PC-3 (cell line): ENCODE measurements around the gene MRPL24. TPM values are rescaled to one million over a fixed set of nuclear protein-coding genes. Genes with fewer than 3 reads are reported as not detected.

Experiments
- ATAC-seq: fragments of 200-7000 bp; cut with Tn5 transposase; 2 replicates; pipeline ENCODE4 v1.9.1; 2020; ENCODE audit warnings: mild to moderate bottlenecking, moderate library complexity
- BruUV-seq: library from RNA; stranded (reverse); fragments of 400-500 nt; replicated peaks from 2 replicates; lab custom pipeline; 2021; lab: Mats Ljungman, UMichigan
- CTCF ChIA-PET: fragments of 300-600 bp; sonication (Branson Sonifier 250); formaldehyde crosslinking; loops from one replicate; lab custom pipeline; 2022; ENCODE audit warnings: antibody characterized with exemption; lab: Charles Lee
- POLR2A ChIA-PET: fragments of 300-600 bp; sonication (Branson Sonifier 250); formaldehyde crosslinking; loops from one replicate; lab custom pipeline; 2022; ENCODE audit warnings: antibody characterized with exemption; ENCODE audit not compliant: unreplicated experiment; lab: Charles Lee
- DNase-seq: peaks from one replicate; pipeline ENCODE4 v3.0.0-alpha.2; 2015
- H2AFZ ChIP-seq: fragments of 300-600 bp; sonication (generic); 2 replicates; pipeline ENCODE4 v1.6.0; 2016; ENCODE audit warnings: antibody characterized with exemption, low read length
- H3F3A ChIP-seq: fragments of 300-600 bp; sonication (generic); one replicate; pipeline ENCODE4 v1.6.0; 2017; ENCODE audit warnings: antibody characterized with exemption, low read length, control low read depth, mild to moderate bottlenecking; ENCODE audit not compliant: unreplicated experiment
- H3K27ac ChIP-seq: fragments of 300-600 bp; sonication (generic); 2 replicates; pipeline ENCODE4 v1.5.1; 2016; ENCODE audit warnings: mild to moderate bottlenecking, low read length
- H3K27me3 ChIP-seq: fragments of 300-600 bp; sonication (generic); 2 replicates; pipeline ENCODE4 v1.6.1; 2016; ENCODE audit warnings: low read length, mixed read lengths
- H3K36me3 ChIP-seq: fragments of 300-600 bp; sonication (generic); 2 replicates; pipeline ENCODE4 v1.6.1; 2016; ENCODE audit warnings: low read depth, mixed run types, low read length, mixed read lengths
- H3K4me1 ChIP-seq: fragments of 300-600 bp; sonication (generic); 2 replicates; pipeline ENCODE4 v1.5.1; 2016; ENCODE audit warnings: low read length; ENCODE audit not compliant: insufficient read depth
- H3K4me2 ChIP-seq: fragments of 300-600 bp; sonication (generic); 2 replicates; pipeline ENCODE4 v1.6.0; 2016; ENCODE audit warnings: low read length
- H3K4me3 ChIP-seq: fragments of 300-600 bp; sonication (generic); 2 replicates; pipeline ENCODE4 v1.5.1; 2016; ENCODE audit warnings: mild to moderate bottlenecking, low read length, mixed read lengths
- H3K79me2 ChIP-seq: fragments of 300-600 bp; sonication (generic); 2 replicates; pipeline ENCODE4 v1.6.1; 2017; ENCODE audit warnings: low read length, mixed read lengths
- H3K9ac ChIP-seq: fragments of 300-600 bp; sonication (generic); 2 replicates; pipeline ENCODE4 v1.6.0; 2016; ENCODE audit warnings: mild to moderate bottlenecking, low read length
- H3K9me2 ChIP-seq: fragments of 300-600 bp; sonication (generic); replicated peaks from 2 replicates; pipeline ENCODE4 v1.6.1; 2016; ENCODE audit warnings: mixed run types, low read length, mixed read lengths
- H3K9me3 ChIP-seq: fragments of 300-600 bp; sonication (generic); 2 replicates; pipeline ENCODE4 v1.6.1; 2016; ENCODE audit warnings: low read length, mixed read lengths
- H4K20me1 ChIP-seq: fragments of 300-600 bp; sonication (generic); 2 replicates; pipeline ENCODE4 v1.6.1; 2016; ENCODE audit warnings: low read length, mixed read lengths
- EZH2 ChIP-seq: fragments of 300-600 bp; sonication (generic); IDR thresholded peaks from one replicate; pipeline ENCODE4 v1.6.1; 2017; ENCODE audit warnings: antibody characterized with exemption, mild to moderate bottlenecking, low read length; ENCODE audit not compliant: unreplicated experiment
- EZH2phosphoT487 ChIP-seq: fragments of 300-600 bp; sonication (generic); IDR thresholded peaks from 2 replicates; pipeline ENCODE4 v1.6.1; 2018; ENCODE audit warnings: mild to moderate bottlenecking, antibody characterized with exemption, low read length, borderline replicate concordance
- intact Hi-C: fragments of 100-400 bp; cut with micrococcal nuclease; formaldehyde crosslinking; loops from 2 replicates; pipeline ENCODE4 v1.9.0; 2023
- total RNA-seq: library from RNA; depleted of rRNA; stranded (reverse); fragments of >200 nt; gene quantifications from 2 replicates; pipeline ENCODE4 v1.2.3, GENCODE V29; 2014
- TF ChIP-seq, protein P1 (sequence below): fragments of 300-600 bp; sonication (generic); conservative IDR thresholded peaks from 2 replicates; pipeline ENCODE4 v1.5.1; 2017; ENCODE audit warnings: antibody characterized with exemption, low read depth, mild to moderate bottlenecking, low read length

The MRPL24 gene
- total RNA-seq, 1 experiment from 2014 or later: 275 TPM

DNA sequence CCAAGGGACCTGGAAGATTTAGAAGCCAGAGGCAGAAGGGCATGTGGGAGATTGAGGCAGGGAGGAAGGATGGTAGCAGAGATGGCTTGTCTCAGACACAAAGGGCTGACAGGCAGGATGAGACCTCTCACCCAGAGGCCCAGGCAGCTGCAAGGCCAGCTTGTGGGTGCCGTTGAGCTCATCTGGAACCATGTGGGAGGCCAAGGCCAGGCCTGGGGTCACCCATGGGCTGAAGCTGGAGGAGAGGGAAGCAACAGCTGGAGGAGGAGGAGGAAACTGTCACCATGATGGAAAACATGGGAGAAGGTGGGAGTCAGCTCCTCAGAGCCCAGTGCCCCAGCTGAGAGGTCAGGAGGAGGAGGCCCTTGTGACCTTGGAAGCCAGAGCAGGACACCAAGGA lies 41.9 kb downstream of the MRPL24 start:
- intact Hi-C loops: no loop called here
- ChIA-PET CTCF (no interaction called here), POLR2A (no interaction called here)
- no peaks in the 10 kb centered on the region; the same call in 1 of the 2 replicates for H3K36me3 ChIP-seq
- ATAC-seq (no peak), DNase-seq (no peak)
- peaks cover 18% of the 10 kb centered on the region for H3K4me1 ChIP-seq
- H3K27ac ChIP-seq: no peak overlapping the region
- no peak for TF ChIP-seq EZH2
- TF ChIP-seq, protein P1, sequence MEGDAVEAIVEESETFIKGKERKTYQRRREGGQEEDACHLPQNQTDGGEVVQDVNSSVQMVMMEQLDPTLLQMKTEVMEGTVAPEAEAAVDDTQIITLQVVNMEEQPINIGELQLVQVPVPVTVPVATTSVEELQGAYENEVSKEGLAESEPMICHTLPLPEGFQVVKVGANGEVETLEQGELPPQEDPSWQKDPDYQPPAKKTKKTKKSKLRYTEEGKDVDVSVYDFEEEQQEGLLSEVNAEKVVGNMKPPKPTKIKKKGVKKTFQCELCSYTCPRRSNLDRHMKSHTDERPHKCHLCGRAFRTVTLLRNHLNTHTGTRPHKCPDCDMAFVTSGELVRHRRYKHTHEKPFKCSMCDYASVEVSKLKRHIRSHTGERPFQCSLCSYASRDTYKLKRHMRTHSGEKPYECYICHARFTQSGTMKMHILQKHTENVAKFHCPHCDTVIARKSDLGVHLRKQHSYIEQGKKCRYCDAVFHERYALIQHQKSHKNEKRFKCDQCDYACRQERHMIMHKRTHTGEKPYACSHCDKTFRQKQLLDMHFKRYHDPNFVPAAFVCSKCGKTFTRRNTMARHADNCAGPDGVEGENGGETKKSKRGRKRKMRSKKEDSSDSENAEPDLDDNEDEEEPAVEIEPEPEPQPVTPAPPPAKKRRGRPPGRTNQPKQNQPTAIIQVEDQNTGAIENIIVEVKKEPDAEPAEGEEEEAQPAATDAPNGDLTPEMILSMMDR: no peak
- TF ChIP-seq EZH2phosphoT487: no peak
- H4K20me1 ChIP-seq: no peaks in the 10 kb centered on the region
- no peaks in the 10 kb centered on the region for H3K9me2 ChIP-seq
- H3K9me3 ChIP-seq: no peaks in the 10 kb centered on the region
- H3F3A ChIP-seq: peaks cover 3% of the 10 kb centered on the region
- no peak overlapping the region for H3K4me2 ChIP-seq
- H3K79me2 ChIP-seq: peaks cover 10% of the 10 kb centered on the region
- no peak overlapping the region for H3K4me3 ChIP-seq
- BruUV-seq: no TSS peak
- H3K9ac ChIP-seq: no peak overlapping the region
- H2AFZ ChIP-seq: no peak overlapping the region
- no peaks in the 10 kb centered on the region for H3K27me3 ChIP-seq

DNA sequence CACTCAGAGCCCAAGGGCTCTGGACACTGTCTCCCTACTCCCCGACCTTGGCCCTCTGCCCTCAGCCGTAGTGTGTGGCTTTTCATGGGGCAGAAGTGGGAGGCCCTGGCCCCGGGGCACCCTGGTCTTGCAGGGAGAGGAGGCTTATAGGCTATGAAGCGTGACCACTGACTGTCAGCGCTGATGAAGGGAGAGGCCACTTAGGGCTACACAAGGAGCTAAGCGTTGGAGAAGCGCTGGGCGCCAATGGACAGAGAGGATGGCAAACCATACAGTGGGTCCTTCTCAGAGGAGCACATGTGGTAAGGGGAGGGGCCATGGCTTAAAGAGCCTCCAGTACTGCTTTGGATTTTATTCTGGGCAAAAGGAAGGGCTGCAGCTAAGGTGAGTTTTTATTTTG lies 43.4 kb downstream of the MRPL24 start:
- no peak for DNase-seq
- Histone ChIP-seq H3K27ac (no peak overlapping the region), H3K9me2 (no peaks in the 10 kb centered on the region), H3K36me3 (no peaks in the 10 kb centered on the region; the same call in 1 of the 2 replicates), H2AFZ (no peak overlapping the region), H3K4me3 (no peak overlapping the region), H3K79me2 (no peaks in the 10 kb centered on the region), H3K4me1 (peaks cover 23% of the 10 kb centered on the region), H3K27me3 (no peaks in the 10 kb centered on the region), H3F3A (peaks cover 8% of the 10 kb centered on the region), H4K20me1 (no peaks in the 10 kb centered on the region), H3K9me3 (no peaks in the 10 kb centered on the region), H3K9ac (no peak overlapping the region), H3K4me2 (no peak overlapping the region)
- no peak for ATAC-seq
- ChIA-PET POLR2A (no interaction called here), CTCF (interaction anchor here (0.5 kb wide), 1 partner anchor 9 kb away, joined by 3 read pairs; no protein-coding TSS in a partner anchor)
- intact Hi-C loops: no loop called here
- BruUV-seq: no TSS peak
- no peak for TF ChIP-seq EZH2
- no peak for TF ChIP-seq EZH2phosphoT487
- TF ChIP-seq, protein P1: no peak

DNA sequence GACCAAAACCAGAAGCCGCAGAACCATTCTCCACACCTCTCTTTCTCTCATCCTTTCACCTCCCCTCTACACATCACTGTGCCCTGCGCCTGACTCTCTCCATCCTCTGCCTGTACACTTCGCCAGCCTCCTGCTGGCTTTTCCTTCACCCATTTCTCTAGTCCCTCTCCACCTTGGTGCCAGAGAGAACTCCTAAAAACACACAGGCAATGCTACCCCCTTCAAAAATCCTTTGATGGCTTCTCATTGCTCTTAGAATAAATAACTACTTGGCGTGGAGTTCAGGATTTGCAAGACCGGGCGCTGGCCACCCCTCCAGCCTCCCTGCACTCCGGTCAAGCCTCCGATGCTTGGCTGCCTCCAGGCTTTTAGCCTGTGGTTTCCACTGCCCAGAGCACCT lies 44.1 kb downstream of the MRPL24 start:
- POLR2A ChIA-PET: no interaction called here
- TF ChIP-seq EZH2phosphoT487 (no peak), EZH2 (no peak)
- TF ChIP-seq, protein P1: no peak
- Histone ChIP-seq H3K9me2 (no peaks in the 10 kb centered on the region), H3K4me2 (no peak overlapping the region), H4K20me1 (no peaks in the 10 kb centered on the region), H3K27me3 (no peaks in the 10 kb centered on the region), H3K79me2 (no peaks in the 10 kb centered on the region), H3K27ac (no peak overlapping the region), H3K4me3 (no peak overlapping the region), H2AFZ (no peak overlapping the region), H3F3A (peaks cover 8% of the 10 kb centered on the region), H3K4me1 (peaks cover 30% of the 10 kb centered on the region), H3K9me3 (no peaks in the 10 kb centered on the region), H3K9ac (no peak overlapping the region), H3K36me3 (no peaks in the 10 kb centered on the region; the same call in 1 of the 2 replicates)
- DNase-seq (no peak), ATAC-seq (no peak)
- intact Hi-C loops: no loop called here
- no TSS peak for BruUV-seq
- CTCF ChIA-PET: no interaction called here
